GM18907 (cell line): ENCODE results near the gene SEPTIN1.
"Not testable (repeated sequence)": the region's sequence is repeated elsewhere in the genome, so short reads cannot be mapped to it uniquely, and the experiment has no call there.

ENCODE experiments used
- ATAC-seq: cut with Tn5 transposase; IDR thresholded peaks from one replicate; pipeline ENCODE4 v1.9.1; 2021; ENCODE audit warnings: mild to moderate bottlenecking, moderate library complexity; ENCODE audit not compliant: unreplicated experiment

Gene SEPTIN1

DNA sequence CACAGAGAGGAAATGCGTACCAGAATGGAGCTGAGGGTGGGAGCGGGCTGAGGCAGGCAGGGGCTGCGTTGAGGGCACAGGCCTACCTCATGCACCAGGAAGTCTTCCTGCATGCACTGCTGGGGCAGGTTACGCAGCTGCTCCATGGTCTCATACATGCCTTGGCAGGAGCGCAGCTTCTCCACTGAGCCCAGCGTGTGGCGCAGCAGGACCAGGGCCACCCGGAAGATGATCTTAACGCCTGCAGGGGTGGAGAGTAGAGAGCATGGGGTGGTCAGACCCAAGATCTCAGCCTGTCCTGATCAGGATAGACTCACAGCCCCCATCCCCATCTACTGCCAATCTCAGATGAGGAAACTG is 23.8 kb downstream of the SEPTIN1 start:
- ATAC-seq = no peak

DNA sequence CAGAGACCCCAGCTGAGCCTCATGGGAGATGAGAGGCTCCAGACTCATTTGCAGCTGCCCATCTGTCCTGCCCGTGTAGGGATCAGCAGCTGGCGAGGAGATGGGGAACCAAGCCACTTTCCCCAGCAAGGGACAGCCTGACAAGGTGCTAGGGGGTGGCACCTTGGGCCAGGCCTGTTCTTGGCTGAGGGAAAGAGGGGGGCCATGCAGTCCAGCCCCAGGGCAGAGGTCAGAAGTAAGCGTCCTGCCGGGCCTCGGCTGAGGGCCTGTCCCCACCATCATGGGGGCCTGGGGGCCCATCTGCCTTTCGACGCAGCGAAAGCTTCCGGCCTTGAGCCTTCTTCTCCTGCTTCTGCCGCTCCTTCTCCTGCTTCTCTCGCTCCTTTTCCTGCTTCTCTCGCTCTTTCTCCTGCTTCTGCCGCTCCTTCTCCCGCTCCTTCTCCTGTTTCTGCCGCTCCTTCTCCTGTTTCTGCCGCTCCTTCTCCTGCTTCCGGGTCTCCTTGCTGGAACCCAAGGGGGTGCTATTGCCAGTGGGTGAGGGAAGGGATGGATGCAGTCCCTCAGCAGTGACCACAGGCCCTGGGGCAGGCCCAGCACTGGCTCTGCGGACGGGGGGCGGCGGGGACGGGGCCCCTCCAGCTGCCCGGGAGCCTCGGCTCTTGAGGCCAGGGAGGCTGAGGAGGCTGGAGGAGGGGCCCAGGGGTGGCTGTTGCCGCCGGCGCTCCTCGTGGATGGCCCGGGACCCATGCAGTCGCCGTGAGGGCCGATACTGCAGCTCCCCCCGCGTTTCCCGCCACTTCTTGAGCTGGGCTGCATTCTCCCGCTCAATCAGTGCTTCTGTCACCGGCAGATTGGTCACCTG is 24.4 kb downstream of the SEPTIN1 start:
- no peak for ATAC-seq

DNA sequence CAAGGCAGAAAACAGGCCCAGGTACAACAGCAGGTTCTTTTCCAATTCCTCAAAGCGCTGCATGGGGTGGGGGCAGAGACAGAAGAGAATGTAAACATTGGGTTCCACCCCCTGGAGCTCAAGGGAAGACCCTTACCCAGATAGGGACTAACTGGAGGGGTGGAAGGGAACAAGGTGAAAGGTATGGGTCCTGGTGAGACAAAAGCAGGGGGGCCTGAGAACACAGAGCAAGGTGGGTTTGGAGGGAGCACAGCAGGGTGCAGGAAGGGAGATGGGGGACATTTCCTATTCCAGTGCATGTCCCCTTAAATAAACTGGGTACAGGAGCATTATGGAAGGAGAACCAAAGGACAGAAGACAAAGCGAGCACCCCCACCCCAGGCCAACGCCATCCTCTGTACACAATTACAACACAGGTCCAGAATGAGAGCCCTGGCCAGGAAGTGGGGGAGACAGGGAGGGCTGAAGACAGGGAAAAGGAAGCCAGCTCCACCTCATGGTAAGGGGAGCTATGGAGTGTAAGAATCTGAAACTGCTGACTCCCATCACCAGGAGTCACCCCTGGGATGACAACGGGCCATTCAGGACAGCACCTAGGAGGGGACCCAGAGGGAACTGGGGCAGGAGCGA is 25.2 kb downstream of the SEPTIN1 start:
- no peak for ATAC-seq

DNA sequence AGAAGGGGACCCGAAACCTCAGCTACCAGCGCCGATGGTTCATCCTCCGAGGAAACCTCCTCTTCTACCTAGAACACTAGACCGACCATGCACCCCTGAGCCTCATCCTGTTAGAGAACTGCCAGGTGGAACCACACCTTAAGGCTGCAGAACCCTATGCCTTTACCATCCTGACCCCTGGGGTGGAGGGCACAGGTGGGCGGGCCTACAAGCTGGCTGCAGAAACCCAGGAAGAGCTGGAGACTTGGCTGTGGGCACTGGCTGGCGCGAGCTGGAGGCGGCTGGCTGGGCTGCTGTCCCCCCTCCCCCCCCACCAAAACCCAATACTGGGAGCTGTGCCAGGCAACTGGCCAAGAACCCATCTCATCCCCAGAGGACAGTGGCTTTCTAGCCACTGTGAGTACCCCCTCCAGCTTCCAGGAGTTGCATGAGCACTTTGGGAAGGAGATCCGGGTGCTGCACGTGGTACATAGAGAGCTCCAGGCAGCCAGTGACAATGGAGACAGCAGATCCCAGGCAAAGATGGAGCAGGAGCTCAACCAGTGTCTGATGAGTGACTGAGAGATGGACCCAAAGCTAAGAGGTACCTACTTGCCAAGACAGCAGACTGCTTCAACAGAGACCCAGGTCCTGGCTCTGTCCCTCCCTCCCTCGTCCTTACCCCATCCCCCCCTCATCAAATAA is 25.8 kb downstream of the SEPTIN1 start:
- no peak for ATAC-seq

DNA sequence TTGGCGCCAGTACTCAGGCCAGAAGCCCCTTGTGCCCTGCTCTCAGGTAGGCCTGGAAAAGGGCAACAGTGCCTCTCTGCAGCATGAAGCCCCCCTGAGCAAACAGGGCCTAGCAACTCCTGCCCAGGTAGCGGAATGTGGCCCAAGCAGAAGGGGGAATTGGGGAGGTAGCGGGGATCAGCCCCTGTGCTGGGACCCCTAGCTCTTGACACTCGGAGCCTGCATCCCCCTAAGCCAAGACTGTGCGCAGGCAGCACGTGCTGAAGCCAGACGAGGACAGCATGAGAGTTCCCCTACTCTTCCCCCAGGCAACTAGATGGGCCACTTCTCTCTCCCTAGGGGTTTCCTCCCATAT is 26.4 kb downstream of the SEPTIN1 start:
- peak; percentile 2 for ATAC-seq

DNA sequence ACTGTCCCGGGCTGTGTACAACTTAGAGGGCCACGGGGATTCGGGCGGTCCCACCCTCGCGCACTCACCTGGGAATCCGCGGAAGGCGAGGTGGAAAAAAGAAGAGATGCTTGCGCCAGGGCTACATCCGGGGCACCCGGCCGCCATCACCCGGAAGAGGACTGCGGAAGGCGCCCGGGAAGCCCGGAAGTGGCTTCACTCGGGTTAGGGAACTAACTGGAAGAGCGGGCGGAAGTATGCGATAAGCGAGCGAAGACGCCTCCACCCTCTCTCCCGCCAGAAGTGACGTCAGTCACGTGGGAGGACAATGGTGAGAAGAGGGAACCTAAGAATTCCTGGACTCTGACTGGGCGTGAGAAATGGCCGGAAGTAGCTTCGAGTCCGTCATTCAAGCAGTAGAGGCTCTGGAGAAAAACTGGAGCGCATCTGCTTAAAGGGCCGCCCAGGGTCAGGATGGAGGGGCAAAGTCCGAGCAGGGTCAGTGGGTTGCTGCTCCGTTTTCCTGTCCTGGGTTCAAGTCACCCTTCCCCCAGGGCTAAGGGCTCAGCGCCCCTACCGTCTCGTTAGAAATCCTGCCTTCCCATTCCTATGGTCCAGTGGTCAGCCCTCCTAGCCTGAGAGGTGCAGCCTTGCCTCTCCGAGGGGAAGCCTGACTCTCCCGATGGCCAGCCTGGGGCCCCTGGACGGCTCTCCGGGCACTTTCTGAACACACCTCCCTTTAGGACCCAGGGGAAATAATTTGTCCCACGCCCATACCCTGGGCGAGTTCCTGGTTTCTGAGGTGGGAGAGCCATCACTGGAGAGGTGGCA is 27.0 kb downstream of the SEPTIN1 start, which contains the start of gene CD2BP2:
TSS of gene CD2BP2 (minus strand) at position 165 of the 810 bp plus-strand sequence. CDS start 627 bp downstream, outside the sequence.
- ATAC-seq = peak; percentile 60

DNA sequence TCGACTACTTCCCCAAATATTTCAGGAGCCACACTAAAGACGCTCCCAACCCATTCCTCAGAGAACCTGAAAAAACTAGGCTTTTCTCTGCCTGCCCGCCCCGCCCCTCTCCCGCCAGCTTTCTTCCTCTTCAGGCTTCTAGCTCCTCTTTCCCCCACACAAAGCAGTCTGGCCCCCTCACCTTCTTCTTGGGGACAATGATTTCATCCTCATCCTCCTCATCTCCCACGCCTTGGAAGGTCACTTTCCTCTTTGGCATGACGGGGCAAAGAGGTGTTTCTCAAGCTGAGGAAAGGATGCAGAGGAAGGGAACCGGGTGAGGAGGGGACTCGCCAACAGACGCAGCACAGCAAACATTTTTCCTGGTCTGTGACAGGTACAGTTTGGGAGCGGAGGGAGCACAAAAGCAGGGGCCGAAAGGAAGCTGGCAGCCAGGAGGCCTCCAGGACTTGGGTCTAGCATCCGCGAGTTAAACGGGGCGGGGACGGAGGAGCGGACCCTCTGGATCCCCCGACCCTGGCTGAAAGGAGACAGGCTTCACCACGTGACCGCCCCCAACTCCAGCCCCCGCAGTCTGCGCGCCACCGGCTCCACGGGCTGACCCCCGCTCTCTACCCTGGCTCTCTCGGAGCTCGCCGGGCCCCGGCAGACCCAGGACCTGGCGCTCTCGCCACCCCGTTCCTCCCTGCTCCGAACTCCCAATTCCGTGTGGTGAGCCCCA is 27.8 kb downstream of the SEPTIN1 start:
- ATAC-seq = peak; percentile 19

DNA sequence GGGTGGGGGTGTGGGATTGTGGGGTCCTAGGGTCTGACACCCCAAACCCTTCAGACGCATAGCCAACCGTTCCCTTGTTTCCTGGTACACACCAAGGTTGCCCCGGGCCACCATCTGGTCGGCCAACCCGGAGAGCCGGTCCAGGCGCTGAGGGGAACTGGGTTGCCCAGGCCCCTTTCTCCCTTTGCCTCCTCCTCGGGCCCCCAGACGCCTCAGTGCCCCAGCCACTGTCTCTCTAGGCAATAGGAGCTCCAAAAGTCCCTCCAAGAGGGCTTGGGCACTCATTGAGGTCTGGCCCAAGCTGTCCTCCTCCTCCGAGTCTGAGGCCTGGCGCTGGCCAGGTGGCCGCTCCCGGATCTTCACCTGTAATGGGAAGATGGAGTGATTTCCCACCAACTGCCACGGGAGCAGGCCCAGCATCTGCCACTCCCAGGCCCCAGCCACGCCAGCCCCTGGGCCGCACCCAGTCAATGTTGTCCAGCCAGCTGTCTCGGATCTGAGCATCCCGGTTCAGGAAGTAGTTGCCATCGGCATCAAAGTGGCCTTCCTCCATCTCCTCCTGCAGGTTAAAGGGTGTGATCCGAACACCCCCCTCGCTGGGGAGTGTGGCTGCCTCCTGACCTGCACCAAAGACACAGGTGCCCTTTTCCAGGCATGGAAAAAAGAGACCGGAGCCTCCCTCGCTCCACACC is 28.8 kb downstream of the SEPTIN1 start:
- no peak for ATAC-seq

DNA sequence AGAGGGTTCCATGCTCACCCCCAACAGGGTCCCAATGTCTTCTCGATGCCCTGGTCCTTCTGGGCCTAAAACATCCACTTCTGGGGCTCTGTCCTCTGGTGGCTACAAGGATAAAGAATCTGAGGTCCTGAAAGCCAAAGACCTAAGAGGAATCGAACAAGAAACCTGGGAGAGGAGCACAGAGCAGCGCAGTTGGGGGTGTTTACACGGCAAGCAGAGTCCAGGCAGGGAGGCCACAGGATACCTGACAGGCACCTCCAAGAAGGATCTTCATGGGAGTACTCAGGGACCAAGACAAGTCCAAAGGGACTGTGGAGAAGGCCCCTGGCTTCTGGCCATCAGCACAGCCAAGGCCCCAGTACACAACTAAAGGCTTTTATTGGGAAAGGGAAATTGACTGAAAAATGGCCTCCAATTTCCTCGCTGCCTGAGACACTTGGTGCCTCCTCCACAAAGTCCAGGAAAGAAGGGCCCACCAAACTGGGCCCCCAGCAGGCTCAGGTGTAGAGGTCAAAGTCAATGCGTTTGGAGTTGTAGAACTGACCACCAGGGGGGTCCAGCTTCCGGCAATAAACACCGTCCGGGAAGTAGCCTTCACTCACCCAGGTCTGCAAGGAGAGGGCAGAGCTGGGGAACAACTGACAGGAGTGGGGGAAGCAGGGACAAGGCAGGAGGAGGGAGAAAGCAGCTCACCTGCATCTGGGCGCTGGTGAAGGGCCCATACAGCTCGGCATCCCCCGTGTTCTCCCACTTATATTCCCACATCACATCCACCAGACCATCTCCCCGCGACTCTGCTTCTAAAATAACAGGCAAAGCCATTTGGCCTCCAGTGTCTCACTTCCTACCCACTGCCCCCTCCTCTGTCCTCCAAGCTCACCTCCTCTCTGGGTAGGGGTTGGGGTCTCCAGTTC is 29.6 kb downstream of the SEPTIN1 start:
- no peak for ATAC-seq

DNA sequence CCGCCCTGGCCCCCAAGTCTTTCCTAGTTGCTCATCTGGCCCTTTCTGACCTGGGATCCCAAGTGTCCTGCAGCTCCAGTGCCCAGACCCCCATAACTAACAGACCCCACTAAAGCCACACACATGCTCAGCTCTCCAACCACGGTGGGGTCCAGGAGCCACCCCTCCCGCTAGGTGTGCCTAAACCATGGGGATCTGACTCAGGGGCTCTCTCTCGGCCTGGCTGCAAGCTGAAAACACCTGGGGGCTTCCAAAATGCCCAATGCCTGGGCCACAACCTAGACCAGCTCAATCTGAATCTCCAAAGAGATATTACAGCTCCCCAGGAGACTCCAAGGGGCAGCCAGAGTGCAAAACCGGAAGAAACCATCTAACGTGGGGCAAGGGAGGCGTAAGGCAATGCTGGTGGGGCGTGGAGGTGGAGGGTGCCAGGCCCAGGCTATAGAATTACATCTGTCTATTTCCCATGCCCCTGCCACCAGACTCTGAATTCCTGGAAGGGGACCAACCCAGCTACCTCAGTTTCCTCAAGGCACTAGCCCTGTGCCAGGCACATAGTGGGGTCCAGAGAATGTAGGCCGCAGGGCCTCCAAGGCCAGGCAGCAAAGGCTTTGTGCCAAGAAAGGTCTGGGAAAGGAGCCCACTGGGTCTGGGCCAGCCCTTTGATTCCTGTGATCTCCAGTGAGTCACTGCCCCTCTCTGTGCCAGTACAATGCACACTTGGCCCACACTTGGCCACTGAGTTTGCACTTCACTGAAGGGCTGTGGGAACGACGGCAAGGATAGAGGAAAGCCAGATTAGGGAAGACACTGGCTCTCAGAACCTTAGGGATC is 30.6 kb downstream of the SEPTIN1 start:
- ATAC-seq = no peak

DNA sequence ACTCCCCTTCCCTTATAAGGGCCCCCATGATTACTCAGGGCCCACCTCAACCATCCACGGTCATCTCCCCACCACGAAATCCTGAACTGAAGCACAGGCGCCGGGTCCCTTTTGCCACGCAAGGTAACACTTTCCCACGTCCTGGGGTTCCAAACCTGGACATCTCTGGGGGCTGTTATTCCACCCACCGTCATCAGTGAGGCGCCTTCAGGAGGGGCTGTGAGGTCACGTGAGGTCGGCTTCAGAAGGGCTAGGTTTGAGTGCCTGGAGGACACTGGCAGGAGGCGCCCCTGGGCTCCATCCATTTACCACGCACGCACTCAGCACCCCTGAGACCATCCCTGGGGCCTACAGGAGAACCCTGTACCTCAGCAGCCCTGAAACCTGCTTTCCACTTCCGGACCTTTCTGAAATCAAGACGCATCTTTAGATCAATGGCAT is 31.3 kb downstream of the SEPTIN1 start:
- no peak for ATAC-seq

DNA sequence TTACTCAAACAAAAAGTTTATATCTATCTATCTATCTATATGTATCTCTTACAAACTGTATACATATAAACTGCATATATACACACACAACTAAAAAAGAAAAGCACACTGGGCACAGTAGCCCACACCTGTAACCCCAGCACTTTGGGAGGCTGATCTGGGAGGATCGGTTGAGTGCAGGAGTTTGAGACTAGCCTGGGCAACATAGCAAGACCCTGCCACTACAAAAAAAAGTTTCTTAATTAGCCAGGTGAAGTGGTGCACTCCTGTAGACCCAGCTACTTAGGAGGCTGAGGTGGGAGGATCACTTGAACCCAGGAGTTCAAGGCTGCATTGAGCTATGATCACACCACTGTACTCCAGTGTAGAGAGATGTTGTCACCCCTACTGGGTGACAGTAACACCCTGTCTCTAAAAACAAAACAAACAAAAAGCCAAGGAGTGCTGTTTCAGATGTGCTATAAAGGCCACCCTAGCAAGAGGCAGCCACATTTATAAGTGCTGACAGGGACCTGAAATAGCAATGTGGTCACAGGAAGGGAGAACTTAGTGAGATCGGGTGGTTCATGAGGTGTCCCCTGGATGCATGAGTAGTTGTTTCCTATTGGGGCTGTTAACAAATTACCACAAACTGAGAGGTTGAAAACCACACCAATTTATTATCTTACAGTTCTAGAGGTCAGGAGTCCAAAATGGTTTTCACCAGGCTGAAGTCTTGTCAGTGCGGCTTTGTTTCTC is 32.1 kb downstream of the SEPTIN1 start:
- peak; percentile 47 for ATAC-seq

DNA sequence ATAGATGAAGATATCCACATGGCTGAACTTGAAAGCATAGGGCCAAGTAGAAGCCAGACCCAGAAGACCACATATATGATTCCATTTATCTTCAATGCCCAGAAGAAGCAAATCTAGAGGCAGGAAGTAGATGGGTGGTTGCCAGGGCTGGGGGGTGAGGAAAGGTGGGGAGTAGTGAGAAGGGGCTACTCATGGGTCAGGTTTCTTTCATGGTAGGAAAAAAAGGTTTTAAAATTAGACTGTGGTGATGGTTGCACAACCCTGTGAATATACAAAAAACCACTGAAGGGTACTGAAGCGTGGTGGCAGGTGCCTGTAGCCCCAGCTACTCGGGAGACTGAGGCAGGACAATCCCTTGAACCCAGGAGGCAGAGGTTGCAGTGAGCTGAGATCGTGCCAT is 32.7 kb downstream of the SEPTIN1 start:
- ATAC-seq = no peak

DNA sequence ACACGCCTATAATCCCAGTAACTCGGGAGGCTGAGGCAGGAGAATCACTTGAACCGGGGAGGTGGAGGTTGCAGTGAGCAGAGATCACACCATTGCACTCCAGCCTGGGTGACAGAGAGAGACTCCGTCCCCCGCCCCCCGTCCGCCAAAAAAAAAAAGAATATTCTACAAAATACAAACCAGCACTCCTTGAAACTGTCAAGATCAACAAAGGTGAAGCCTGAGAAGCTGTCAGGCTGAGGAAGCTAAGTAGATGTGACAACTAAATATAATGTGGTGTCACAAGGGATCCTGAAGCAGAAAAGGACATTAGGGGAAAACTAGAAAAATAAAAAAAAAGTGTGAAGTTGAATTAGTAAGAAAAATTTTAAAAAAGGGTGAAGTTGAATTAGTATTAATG is 33.4 kb downstream of the SEPTIN1 start:
- ATAC-seq = no peak

DNA sequence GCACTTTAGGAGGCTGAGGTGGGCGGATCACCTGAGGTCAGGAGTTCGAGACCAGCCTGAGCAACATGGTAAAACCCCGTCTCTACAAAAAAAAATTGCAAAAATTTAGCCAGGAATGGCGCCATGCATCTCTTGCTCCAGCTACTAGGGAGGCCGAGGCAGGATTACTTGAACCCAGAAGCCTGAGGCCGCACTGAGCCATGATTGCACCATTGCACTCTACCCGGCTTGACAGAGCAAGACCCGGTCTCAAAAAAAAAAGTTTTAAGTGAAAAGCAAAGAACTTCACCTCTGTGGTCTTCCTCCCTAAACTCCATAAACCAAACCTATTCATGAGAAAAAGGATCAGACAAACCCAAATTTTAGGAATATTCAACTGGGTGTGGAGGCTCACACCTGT is 34.2 kb downstream of the SEPTIN1 start:
- no peak for ATAC-seq

DNA sequence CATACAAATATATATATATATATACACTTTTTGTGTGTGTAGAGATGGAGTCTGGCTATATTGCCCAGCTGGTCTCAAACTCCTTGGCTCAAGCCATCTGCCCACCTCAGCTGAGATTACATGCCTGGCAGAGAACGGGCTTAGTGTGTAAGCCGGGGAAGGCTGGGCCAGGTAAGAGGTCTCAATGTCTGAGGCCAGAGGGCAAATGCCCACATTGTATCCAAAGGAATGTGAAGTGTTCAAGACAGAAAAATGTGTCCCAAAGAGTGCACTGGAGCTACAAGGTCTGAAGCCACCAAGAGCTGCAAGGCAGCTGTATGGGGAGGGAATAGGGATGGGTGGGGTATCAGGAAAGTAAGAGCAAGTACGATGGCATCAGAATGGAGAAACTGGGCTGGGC is 36.1 kb downstream of the SEPTIN1 start:
- no peak for ATAC-seq

DNA sequence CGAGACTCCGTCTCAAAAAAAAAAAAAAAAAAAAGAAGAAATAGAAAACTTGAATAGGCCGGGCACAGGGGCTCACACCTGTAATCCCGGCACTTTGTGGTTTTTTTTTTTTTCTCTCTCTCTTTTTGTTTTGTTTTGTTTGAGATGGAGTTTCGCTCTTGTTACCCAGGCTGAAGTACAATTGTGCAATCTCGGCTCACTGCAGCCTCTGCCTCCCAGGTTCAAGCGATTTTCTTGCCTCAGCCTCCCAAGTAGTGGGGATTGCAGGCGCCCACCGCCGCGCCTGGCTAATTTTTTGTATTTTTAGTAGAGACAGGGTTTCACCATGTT is 38.9 kb downstream of the SEPTIN1 start:
- not testable (repeated sequence) for ATAC-seq
